ENCODE data around the gene EMILIN3. TPM values are rescaled to one million over a fixed set of nuclear protein-coding genes. Genes with fewer than 3 reads are reported as not detected.
"Not testable (repeated sequence)": the region's sequence is repeated elsewhere in the genome, so short reads cannot be mapped to it uniquely, and the experiment has no call there.

EMILIN3 gene
- polyA plus RNA-seq, 1 donor = 19.7 TPM

- peak; percentile 99 for DNase-seq
Measured at GRCh38 chr20:41317546-41318270, 48.9 kb downstream of the EMILIN3 start, which contains the start of gene ZHX3. ZHX3 (minus strand) TSS chr20:41317731; CDS start chr20:41204916, 112,815 bp downstream.

GRCh38 chr20:41316602-41317545 is 49.7 kb downstream of the EMILIN3 start:
- peak; percentile 65 for DNase-seq

- no peak for DNase-seq
Measured at GRCh38 chr20:41316051-41316450, 50.6 kb downstream of the EMILIN3 start.

GRCh38 chr20:41314386-41314785 is 52.2 kb downstream of the EMILIN3 start:
- no peak for DNase-seq

GRCh38 chr20:41312009-41312408 is 54.6 kb downstream of the EMILIN3 start:
- DNase-seq = not testable (repeated sequence)

Other genes starting within 250 kb of the EMILIN3 start
- 88.7 TPM for gene PLCG1, start 229.3 kb downstream of the EMILIN3 start, polyA plus RNA-seq (ENCODE audit: insufficient read length)
- 9.2 TPM for gene ZHX3, start 49.1 kb downstream of the EMILIN3 start, polyA plus RNA-seq (ENCODE audit: insufficient read length)
- 4.7 TPM for gene LPIN3, start 26.0 kb downstream of the EMILIN3 start, polyA plus RNA-seq (ENCODE audit: insufficient read length)

Measured in hindlimb muscle (tissue), 1 donor.